WTC11 (cell line): ENCODE results near the gene SYNE3. TPM values are rescaled to one million over a fixed set of nuclear protein-coding genes. Genes with fewer than 3 reads are reported as not detected.

Experiments
- ATAC-seq: fragments of 200-7000 bp; cut with Tn5 transposase; 2 replicates; pipeline ENCODE4 v1.10.0; 2021; ENCODE audit warnings: mild to moderate bottlenecking, moderate library complexity
- CTCF ChIA-PET: fragments of 300-600 bp; sonication (Branson Sonifier 250); formaldehyde crosslinking; loops from one replicate; lab custom pipeline; 2021; ENCODE audit warnings: antibody characterized with exemption; lab: Charles Lee
- POLR2A ChIA-PET: fragments of 350-600 bp; sonication (Branson Sonifier 250); formaldehyde crosslinking; loops from one replicate; lab custom pipeline; 2021; ENCODE audit warnings: antibody characterized with exemption; lab: Charles Lee
- DNase-seq: peaks from one replicate; pipeline ENCODE4 v3.0.0; 2021; ENCODE audit warnings: low spot score
- H3K27ac Mint-ChIP-seq: 2 replicates; pipeline ENCODE4 v1.8.0; 2021; ENCODE audit warnings: mixed read lengths
- H3K27me3 Mint-ChIP-seq: 2 replicates; pipeline ENCODE4 v1.8.0; 2021; ENCODE audit warnings: low read depth, mild to moderate bottlenecking, moderate library complexity, mixed read lengths
- H3K36me3 Mint-ChIP-seq: 2 replicates; pipeline ENCODE4 v1.8.0; 2021; ENCODE audit warnings: mixed read lengths
- H3K4me1 Mint-ChIP-seq: 2 replicates; pipeline ENCODE4 v1.8.0; 2022; ENCODE audit warnings: mixed read lengths
- H3K4me3 Mint-ChIP-seq: 2 replicates; pipeline ENCODE4 v1.8.0; 2021; ENCODE audit warnings: mild to moderate bottlenecking, moderate library complexity, mixed read lengths
- H3K9me3 Mint-ChIP-seq: 2 replicates; pipeline ENCODE4 v1.8.0; 2021; ENCODE audit warnings: mixed read lengths
- E2F1 ChIP-seq: sonication (generic); formaldehyde crosslinking; IDR thresholded peaks from 2 replicates; pipeline ENCODE4 v1.8.0; 2022; ENCODE audit warnings: mild to moderate bottlenecking, missing genetic modification reagents
- NFYB ChIP-seq: sonication (generic); formaldehyde crosslinking; conservative IDR thresholded peaks from 2 replicates; pipeline ENCODE4 v1.8.0; 2022; ENCODE audit warnings: low read depth, missing genetic modification reagents
- NR3C1 ChIP-seq: sonication (generic); formaldehyde crosslinking; conservative IDR thresholded peaks from 2 replicates; pipeline ENCODE4 v1.8.1; 2023; ENCODE audit warnings: low read depth, mild to moderate bottlenecking, missing genetic modification reagents
- SMAD3 ChIP-seq: sonication (generic); formaldehyde crosslinking; IDR thresholded peaks from 2 replicates; pipeline ENCODE4 v1.8.0; 2022; ENCODE audit warnings: missing genetic modification reagents, mild to moderate bottlenecking, borderline replicate concordance
- SMAD4 ChIP-seq: sonication (generic); formaldehyde crosslinking; IDR thresholded peaks from 2 replicates; pipeline ENCODE4 v1.8.0; 2022; ENCODE audit warnings: mild to moderate bottlenecking, missing genetic modification reagents
- SP1 ChIP-seq: sonication (generic); formaldehyde crosslinking; conservative IDR thresholded peaks from 2 replicates; pipeline ENCODE4 v1.8.1; 2022; ENCODE audit warnings: missing genetic modification reagents
- TEAD1 ChIP-seq: sonication (generic); formaldehyde crosslinking; IDR thresholded peaks from 2 replicates; pipeline ENCODE4 v1.8.0; 2022; ENCODE audit warnings: mild to moderate bottlenecking, missing genetic modification reagents
- USF1 ChIP-seq: sonication (generic); formaldehyde crosslinking; IDR thresholded peaks from 2 replicates; pipeline ENCODE4 v1.8.0; 2022; ENCODE audit warnings: mild to moderate bottlenecking, missing genetic modification reagents
- ZNF121 ChIP-seq: sonication (generic); formaldehyde crosslinking; IDR thresholded peaks from 2 replicates; pipeline ENCODE4 v1.8.0; 2023; ENCODE audit warnings: missing genetic modification reagents
- ZNF263 ChIP-seq: sonication (generic); formaldehyde crosslinking; IDR thresholded peaks from 2 replicates; pipeline ENCODE4 v1.8.1; 2022; ENCODE audit warnings: low read depth, mild to moderate bottlenecking, moderate library complexity, missing genetic modification reagents
- ZNF423 ChIP-seq: fragments of 250-450 bp; sonication (Bioruptor Pico); IDR thresholded peaks from 2 replicates; pipeline ENCODE4 v2.1.2; 2022; ENCODE audit warnings: mild to moderate bottlenecking, moderate library complexity
- ZNF512 ChIP-seq: sonication (generic); formaldehyde crosslinking; IDR thresholded peaks from 2 replicates; pipeline ENCODE4 v1.8.1; 2022; ENCODE audit warnings: missing genetic modification reagents, borderline replicate concordance
- ZNF532 ChIP-seq: fragments of 250-450 bp; sonication (Bioruptor Pico); IDR thresholded peaks from 2 replicates; pipeline ENCODE4 v1.9.0; 2021; ENCODE audit warnings: mild to moderate bottlenecking, borderline replicate concordance
- total RNA-seq: library from RNA; stranded (reverse); gene quantifications from 3 replicates; pipeline ENCODE4 v1.2.3, GENCODE V29; 2021
- TF ChIP-seq, protein P1 (sequence below): fragments of 250-450 bp; sonication (Bioruptor Pico); IDR thresholded peaks from 2 replicates; pipeline ENCODE4 v1.9.0; 2021; ENCODE audit warnings: mild to moderate bottlenecking
- TF ChIP-seq, protein P2 (sequence below): sonication (generic); formaldehyde crosslinking; IDR thresholded peaks from 2 replicates; pipeline ENCODE4 v1.8.0; 2022; ENCODE audit warnings: mild to moderate bottlenecking, missing genetic modification reagents
- TF ChIP-seq, protein P3 (sequence below): fragments of 250-450 bp; sonication (Bioruptor Pico); IDR thresholded peaks from 2 replicates; pipeline ENCODE4 v1.9.0; 2021; ENCODE audit warnings: moderate library complexity, mild to moderate bottlenecking, inconsistent platforms, borderline replicate concordance
- TF ChIP-seq, protein P4 (sequence below): sonication (generic); formaldehyde crosslinking; IDR thresholded peaks from 2 replicates; pipeline ENCODE4 v1.8.1; 2022; ENCODE audit warnings: mild to moderate bottlenecking, moderate library complexity, missing genetic modification reagents

The SYNE3 gene
- total RNA-seq, 1 experiment from 2014 or later, result 0.24 TPM

GRCh38 chr14:95478309-95478708, 38.1 kb downstream of the SYNE3 start:
- no peaks in the 10 kb centered on the region for H3K36me3 Mint-ChIP-seq
- ChIA-PET POLR2A (no interaction called here), CTCF (interaction anchor here (0.7 to 1.2 kb wide), 3 partner anchors 26 to 51 kb away, joined by 3 to 7 read pairs (median 3); no protein-coding TSS in a partner anchor)
- DNase-seq (no peak), ATAC-seq (no peak)
- TF ChIP-seq USF1 (CRISPR knock-in tag), result no peak
- no peak for TF ChIP-seq SMAD3 (CRISPR knock-in tag)
- H3K27ac Mint-ChIP-seq, result no peak overlapping the region
- peaks cover 11% of the 10 kb centered on the region for H3K4me1 Mint-ChIP-seq
- H3K9me3 Mint-ChIP-seq, result no peaks in the 10 kb centered on the region
- H3K27me3 Mint-ChIP-seq, result no peaks in the 10 kb centered on the region
- H3K4me3 Mint-ChIP-seq, result no peak overlapping the region

DNA sequence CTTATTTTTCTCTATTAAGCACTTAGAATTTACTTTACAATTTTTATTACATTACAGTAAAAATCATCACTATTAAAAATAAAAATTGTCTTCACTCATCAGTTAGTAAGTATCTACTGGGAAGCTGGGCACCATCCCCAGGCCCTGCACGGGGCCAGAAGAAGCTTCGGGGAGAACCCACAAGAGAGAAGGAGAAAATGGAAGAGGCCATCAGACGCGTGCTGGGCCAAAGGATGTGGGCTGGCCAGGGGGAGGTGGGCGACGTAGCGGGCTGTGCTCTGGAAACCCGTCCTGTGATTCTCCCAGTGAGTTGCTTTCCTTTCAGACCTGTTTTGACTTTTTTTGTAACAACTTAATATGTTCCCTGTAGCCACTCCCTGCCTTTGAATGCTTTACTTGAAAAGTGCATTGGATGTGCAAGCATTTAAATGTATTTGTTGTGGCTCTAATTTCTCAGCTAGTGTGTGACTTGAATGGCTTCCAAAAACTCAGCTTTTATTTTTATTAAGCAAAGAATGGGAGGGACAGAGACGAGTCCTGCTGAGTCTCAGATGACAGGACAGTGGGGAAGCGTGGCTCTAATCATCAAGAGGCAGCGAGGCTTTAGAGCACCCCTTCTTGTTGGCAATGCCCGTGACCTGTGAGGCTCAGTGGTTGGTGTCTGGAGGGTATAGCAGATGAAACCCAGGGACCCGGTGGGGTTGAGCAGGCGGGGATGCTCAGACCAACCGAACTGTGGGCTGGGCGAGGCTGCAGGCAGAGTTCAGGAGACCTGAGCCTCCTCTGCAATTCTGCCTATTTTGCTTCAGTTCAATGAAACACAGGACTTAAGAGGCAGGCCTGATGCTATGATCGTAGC, 38.8 kb downstream of the SYNE3 start:
- H3K4me3 Mint-ChIP-seq, result no peak overlapping the region
- ATAC-seq, result no peak

More for the DNA sequence above, 38.8 kb downstream of the SYNE3 start:
- ChIA-PET CTCF (interaction anchor here (0.7 to 1.0 kb wide), 2 partner anchors 49 to 50 kb away, joined by 3 read pairs; no protein-coding TSS in a partner anchor), POLR2A (no interaction called here)
- DNase-seq, result no peak
- H3K9me3 Mint-ChIP-seq, result no peaks in the 10 kb centered on the region
- H3K36me3 Mint-ChIP-seq, result no peaks in the 10 kb centered on the region
- H3K4me1 Mint-ChIP-seq, result peaks cover 11% of the 10 kb centered on the region
- H3K27ac Mint-ChIP-seq, result no peak overlapping the region
- H3K27me3 Mint-ChIP-seq, result no peaks in the 10 kb centered on the region
- TF ChIP-seq ZNF121 (CRISPR knock-in tag), result no peak
- TF ChIP-seq ZNF532 (CRISPR knock-in tag), result no peak
- no peak for TF ChIP-seq SMAD4
- no peak for TF ChIP-seq NR3C1 (CRISPR knock-in tag)
- TF ChIP-seq, protein P1, sequence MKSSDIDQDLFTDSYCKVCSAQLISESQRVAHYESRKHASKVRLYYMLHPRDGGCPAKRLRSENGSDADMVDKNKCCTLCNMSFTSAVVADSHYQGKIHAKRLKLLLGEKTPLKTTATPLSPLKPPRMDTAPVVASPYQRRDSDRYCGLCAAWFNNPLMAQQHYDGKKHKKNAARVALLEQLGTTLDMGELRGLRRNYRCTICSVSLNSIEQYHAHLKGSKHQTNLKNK (CRISPR knock-in tag), result no peak
- TF ChIP-seq E2F1 (CRISPR knock-in tag), result no peak
- TF ChIP-seq SP1 (CRISPR knock-in tag), result no peak
- TF ChIP-seq, protein P2, sequence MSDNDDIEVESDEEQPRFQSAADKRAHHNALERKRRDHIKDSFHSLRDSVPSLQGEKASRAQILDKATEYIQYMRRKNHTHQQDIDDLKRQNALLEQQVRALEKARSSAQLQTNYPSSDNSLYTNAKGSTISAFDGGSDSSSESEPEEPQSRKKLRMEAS (CRISPR knock-in tag), result no peak
- TF ChIP-seq ZNF263 (CRISPR knock-in tag), result no peak
- TF ChIP-seq, protein P3, sequence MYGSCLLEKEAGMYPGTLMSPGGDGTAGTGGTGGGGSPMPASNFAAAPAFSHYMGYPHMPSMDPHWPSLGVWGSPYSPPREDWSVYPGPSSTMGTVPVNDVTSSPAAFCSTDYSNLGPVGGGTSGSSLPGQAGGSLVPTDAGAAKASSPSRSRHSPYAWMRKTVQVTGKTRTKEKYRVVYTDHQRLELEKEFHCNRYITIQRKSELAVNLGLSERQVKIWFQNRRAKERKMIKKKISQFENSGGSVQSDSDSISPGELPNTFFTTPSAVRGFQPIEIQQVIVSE, result no peak
- no peak for TF ChIP-seq TEAD1 (CRISPR knock-in tag)
- TF ChIP-seq, protein P4, sequence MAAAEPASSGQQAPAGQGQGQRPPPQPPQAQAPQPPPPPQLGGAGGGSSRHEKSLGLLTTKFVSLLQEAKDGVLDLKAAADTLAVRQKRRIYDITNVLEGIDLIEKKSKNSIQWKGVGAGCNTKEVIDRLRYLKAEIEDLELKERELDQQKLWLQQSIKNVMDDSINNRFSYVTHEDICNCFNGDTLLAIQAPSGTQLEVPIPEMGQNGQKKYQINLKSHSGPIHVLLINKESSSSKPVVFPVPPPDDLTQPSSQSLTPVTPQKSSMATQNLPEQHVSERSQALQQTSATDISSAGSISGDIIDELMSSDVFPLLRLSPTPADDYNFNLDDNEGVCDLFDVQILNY (CRISPR knock-in tag), result no peak
- no peak for TF ChIP-seq ZNF512 (CRISPR knock-in tag)
- TF ChIP-seq ZNF423, result no peak
- no peak for TF ChIP-seq NFYB (CRISPR knock-in tag)
